Posterior cingulate gyrus (tissue), 11 donors: ENCODE data around the gene ZBP1.

Experiments used
- DNase-seq, 10 donors: peaks; one replicate each; pipeline versions ENCODE4 v3.0.0 to v3.0.0-alpha.2; 2020 to 2021; ENCODE audit warnings: mixed read lengths in 3 of 10
- intact Hi-C: fragments of 100-400 bp; cut with DNase I; formaldehyde crosslinking; loops from one replicate; pipeline ENCODE4 v1.15.1; 2023

The ZBP1 gene, protein sequence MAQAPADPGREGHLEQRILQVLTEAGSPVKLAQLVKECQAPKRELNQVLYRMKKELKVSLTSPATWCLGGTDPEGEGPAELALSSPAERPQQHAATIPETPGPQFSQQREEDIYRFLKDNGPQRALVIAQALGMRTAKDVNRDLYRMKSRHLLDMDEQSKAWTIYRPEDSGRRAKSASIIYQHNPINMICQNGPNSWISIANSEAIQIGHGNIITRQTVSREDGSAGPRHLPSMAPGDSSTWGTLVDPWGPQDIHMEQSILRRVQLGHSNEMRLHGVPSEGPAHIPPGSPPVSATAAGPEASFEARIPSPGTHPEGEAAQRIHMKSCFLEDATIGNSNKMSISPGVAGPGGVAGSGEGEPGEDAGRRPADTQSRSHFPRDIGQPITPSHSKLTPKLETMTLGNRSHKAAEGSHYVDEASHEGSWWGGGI

DNA sequence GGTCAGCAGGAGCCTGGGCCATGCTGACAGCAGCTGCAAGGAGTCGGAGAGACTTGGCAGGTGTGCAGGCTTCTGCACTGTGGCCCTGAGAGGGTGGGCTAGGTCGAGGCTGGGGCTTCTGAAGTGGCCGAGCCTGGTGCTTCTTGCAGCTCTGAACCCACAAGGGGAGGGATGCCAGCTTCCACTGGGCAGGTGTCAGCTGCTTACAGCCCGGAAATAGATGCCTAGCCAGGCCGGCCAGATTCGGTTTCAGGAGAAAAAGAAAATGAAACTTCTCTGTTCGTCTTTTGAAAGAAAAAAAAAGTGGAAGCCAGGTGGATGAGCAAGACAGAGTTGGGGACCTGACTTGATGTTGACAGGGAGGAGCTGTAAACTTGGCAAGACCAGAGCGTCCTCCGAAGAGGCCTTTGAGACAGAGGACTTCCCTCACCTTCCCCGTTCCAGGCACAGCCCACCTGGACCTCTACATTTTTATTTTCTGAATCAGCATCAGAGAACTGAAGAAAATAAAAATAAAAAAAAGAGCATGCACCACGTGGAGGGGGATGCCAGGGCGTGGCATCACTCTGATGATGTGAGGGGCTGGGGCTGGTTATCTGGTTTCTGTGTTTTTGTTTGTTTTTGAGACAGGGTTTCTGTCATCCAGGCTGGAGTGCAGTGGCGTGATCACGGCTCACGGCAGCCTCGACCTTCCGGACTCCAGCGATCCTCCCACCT lies at the start of gene ZBP1:
ZBP1 (minus strand) TSS at position 153 of the 717 bp plus-strand sequence; CDS start at position 22, 131 bp downstream.
- intact Hi-C loops, result no loop called here
- DNase-seq, result peak in 2 of 10 donors; percentile 72 to 82

DNA sequence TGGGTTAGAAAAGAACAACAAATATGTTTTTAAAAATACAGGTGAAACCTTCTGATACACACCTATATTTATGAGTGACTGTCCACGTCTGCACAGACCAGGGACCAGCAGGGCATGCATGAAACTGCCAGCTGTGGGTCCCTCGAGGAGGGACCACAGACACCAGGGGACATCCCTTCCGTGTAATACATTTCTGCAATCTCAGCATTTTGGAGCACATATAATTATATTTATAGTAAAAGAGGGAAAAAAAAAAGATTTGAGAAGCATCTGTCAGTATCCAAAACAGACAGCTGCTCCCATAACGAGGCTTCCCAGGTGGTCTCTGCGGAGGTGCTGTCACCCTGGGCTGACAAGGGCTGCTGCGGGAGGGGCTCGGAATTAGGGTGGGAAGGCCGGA lies 49.4 kb upstream of the ZBP1 start:
- intact Hi-C loops, result no loop called here
- no peak for DNase-seq

DNA sequence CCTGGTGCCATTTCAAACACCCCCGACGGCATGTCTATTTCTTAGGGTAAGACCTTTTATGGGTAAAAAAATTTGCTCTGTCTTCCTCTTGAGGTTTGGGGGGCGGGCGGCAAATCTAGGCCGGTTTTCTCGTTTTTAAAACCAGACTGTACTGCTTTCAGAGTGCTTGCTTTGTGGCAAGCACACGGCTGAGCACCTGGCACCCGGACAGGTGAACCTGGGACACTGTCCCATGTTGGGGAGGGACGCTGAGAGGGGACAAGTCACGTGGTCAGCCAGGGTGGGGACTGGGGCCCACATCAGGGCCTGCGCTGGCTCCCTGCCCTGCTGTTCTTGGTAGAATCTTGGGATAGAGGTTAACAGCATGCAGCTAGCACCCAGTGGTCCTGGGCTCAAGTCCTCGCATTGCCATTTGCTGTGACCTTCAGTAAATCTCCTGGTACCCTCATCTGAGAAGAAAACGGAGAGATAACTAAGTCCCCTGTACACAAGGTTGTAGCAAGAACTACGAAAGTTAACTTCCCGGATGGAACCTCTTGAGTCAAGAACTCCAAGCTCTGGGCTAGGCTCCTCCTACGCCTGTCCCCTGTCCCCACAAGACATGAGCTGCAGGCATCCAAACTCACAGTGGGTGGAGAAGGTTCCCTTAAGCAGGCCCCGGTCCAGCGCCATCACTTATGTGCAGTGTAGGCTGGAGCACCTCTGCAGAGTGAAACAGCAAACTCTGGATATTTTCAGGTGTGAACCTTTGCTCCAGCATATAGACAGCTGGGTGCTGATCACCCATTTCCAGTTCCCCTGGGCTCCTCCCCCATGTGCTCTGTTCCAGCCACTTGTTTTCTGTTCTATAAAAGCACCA lies 47.9 kb upstream of the ZBP1 start:
- DNase-seq, result peak in 2 of 10 donors; percentile 43 to 62
- intact Hi-C loops, result no loop called here

DNA sequence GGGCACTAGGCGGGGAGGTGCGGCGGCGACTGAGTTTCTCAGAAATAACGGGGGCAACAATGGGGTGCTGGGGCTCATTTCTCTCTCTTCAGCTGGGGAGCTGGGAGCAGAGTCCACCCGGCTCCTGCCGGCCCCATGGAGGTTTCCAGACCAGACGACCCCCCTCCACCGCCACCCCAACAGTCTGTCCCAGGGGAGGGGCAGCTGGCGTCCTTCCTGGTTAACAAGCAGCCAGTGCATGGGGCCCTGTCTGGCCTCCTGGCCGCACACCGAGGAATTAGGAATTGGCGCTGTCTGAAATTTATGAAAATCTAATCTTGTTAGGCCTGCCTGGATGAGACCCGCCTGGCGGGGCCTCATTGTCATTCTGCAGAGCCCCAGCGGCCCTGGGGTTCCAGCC lies 47.2 kb upstream of the ZBP1 start:
- intact Hi-C loops, result no loop called here
- DNase-seq, result peak in 3 of 10 donors; percentile 51 to 76 (median 68)

DNA sequence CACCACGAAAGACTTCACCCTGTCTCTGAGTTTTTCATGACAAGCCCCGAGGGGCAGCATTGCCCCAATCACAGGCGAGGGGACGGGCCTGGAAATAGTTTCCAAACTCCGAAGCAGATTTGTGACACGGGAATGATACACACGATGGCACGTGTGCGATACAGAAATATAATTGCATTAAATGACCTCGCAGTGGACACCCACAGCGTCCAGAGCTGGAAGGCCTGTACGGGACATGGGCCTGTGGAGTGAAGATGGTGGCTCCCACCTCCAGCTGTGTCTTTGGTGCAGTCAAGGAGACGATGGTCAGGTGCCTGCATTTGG lies 46.6 kb upstream of the ZBP1 start:
- intact Hi-C loops, result no loop called here
- peak in 3 of 10 donors; percentile 10 to 50 (median 31) for DNase-seq

DNA sequence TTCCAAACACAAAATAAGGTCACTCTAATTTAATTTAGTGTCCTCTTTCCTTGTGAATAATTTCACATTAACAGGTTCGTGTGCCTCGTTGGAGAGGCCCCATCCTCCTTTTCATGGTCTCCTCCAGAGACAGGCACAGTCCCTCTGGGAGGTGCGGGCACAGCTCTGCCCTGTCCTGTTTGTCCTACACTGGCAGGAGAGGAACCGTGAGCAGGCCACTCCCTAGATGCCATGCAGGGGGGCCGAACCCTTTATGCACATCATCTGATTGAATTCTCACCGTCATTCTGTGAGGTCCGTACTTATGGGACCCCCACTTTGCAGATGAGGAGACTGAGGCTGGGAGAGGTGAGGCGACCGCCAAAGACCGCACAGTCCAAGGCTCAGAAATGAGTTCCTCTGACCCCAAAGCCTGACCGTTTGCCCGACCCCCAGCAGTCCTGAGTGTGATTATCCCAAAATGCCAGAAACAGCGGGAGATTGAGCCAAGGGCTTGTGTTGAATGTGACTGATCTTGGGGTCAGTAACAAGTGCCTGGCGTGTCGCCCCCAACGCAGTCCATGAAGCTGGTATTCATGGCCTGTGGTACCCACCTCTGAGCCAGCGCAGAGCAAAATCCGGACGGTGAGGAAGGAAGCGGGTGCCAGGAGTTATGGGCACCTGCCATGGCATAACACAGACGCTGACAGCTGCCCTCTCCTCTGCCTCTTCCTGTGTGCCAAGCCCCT lies 46.0 kb upstream of the ZBP1 start:
- DNase-seq, result peak in 4 of 10 donors; percentile 22 to 64 (median 44)
- intact Hi-C loops, result no loop called here

DNA sequence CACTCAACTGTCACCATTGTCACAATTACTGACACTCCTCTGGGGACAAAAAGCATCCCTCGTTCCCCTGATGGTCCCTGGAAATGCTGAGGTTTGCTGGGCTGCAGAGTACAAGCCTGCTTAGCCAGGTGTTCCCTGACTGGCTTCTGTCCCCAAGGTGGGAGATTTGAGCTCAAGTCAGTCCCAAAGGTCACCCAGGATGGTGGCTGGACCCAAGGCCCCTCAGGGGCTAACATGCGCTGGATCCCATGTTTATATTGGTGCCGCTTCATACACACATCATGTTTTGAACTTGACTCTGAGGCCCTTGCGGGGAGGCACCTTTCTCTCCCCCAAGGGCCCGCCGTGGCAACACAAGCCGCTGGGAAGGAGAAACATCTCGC lies 45.4 kb upstream of the ZBP1 start:
- intact Hi-C loops, result no loop called here
- peak in 3 of 10 donors; percentile 26 to 49 (median 40) for DNase-seq

DNA sequence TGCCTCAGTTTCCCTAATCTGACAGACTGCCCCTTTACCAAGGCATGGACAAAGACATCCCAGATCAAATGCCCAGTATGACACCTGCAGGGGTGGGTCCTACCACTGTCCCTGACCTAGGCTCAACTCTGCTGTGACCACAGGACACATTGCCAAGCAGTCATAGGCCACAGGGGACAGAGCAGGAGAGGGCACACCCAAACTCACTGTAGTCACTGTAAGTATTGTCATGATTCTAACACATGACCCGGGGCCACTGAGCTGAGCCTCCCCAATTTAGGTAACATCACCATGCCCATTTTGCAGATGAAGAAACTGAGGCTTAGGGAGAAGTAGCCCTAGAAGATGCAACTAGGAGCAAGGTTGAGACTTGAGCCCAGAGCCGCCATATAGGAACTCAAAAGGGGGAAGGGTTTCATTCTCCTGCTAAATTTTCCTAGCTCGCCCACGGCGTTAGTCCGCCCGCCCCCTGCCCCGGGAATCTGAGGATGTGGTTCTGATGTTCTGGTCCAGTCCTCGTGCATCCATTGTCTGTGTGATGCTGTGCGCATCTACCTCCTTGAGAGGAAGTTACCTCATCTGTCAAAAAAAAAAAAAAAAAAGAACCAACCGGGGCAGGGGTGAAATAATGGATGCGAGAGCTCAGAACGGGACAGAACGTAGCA lies 44.8 kb upstream of the ZBP1 start:
- intact Hi-C loops, result no loop called here
- DNase-seq, result peak in 5 of 10 donors; percentile 1 to 56 (median 15)

DNA sequence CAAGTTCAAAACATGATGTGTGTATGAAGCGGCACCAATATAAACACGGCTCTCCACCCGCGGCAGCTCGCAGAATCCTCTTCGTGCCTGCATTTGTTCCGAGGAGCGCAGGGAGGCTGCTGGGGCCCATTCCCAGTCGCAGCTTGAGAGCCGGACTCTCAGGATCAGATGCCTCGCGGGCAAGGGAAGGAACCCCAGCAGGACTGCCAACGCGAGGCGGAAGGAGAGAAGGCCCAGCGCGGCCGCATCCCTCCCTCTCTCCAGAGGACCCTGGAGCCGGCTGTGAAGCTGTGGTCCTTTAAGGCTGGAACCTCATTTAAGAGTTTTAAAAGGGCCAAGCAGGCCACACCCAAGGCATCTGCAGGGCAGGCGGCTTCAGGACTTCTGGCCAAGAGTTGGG lies 44.2 kb upstream of the ZBP1 start:
- peak in 6 of 10 donors; percentile 2 to 81 (median 24) for DNase-seq
- intact Hi-C loops, result no loop called here

DNA sequence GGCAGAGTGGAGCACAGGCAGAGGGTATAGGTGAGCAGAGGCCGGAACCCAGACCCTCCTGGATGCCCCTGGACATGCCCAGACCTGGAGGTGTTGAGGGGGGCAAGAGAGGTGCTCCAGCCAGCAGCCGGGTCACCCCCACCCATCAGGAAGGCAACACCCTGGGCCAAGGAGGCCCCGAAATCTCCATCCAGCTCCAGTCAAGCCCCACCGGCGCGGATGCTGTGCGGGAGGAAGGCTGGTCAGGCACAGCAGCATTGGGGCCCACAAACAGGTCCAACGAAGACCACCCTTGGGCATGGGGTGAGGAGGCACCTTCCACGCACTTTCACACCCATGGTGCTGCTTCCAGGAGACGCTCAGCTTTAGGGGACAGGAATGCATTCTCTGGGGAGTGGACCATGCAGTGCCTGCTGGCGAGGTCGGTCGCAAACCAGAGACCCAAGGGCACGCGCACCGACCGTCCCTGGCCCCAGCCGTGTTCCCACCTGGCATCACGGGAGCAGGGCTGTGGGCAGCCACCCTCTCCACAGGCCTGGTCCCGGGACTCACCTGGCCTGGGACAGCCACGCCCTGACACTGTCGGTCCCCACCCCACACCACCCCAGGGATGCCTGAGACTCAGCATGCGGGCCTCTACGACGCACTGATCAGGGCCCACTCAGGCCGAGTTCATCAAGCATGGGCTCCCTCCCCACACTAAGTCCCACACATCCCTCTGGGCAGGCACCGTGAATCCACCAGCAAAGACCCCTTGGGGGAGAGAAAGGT lies 43.6 kb upstream of the ZBP1 start:
- peak in 6 of 10 donors; percentile 5 to 81 (median 40) for DNase-seq
- intact Hi-C loops, result no loop called here

DNA sequence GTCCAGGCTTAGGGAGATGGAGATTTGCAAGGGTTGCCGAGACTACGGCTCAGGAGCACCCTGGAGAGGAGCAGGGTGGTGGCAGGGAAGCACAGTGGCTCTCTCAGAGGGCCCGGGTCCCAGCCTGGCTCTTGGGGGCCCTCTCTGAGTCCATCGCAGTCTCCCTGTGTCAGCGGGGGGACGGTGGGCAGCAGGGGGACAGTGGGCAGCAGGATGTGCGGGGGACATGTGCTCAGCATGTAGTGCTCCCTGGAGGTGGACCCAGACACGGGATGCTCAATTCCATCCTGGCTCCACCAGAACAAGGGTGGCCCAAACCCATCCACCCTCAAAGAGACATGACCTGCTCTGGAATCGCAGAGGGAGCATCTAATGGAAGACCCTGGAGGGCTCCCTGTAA lies 43.0 kb upstream of the ZBP1 start:
- peak in 2 of 10 donors; percentile 10 to 18 for DNase-seq
- intact Hi-C loops, result no loop called here

DNA sequence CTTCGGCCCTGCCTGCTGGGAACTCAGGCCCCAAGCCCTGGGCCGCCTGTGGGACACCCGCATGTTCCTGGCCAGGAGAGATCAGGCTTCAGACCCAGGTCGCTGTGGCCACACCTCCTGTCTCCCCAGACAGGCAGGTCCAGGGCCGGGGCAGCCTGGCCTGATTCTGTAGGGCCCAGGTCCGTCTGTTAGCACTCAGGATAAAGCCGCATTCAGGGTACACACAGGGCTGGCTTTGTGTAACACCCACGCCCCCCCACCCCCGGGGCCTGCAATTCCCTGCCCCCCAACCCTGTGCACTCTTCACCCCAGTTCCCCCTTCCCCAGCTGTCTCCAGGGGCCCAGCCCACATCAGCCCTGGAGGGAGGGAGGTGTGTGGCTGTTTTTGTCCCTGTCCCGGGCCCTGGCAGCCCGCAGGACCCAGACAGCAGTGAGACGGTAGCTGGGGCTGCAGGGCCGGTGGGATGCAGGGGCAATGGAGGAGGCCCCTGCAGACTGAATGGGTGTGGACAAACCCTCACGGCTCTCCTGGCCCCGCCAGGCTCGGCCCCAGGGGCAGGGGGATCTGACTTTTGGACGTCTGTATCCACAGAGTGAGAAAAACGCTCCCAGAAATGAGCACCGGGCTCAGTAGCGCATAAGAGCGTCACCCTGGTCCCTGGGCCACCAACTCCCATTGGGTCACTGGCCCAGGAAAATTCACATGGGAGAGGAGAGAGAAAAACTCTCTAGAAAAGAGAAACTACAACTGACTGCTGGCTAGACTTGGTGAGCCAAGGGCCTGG lies 42.4 kb upstream of the ZBP1 start:
- DNase-seq, result peak in 8 of 10 donors; percentile 5 to 74 (median 15)

DNA sequence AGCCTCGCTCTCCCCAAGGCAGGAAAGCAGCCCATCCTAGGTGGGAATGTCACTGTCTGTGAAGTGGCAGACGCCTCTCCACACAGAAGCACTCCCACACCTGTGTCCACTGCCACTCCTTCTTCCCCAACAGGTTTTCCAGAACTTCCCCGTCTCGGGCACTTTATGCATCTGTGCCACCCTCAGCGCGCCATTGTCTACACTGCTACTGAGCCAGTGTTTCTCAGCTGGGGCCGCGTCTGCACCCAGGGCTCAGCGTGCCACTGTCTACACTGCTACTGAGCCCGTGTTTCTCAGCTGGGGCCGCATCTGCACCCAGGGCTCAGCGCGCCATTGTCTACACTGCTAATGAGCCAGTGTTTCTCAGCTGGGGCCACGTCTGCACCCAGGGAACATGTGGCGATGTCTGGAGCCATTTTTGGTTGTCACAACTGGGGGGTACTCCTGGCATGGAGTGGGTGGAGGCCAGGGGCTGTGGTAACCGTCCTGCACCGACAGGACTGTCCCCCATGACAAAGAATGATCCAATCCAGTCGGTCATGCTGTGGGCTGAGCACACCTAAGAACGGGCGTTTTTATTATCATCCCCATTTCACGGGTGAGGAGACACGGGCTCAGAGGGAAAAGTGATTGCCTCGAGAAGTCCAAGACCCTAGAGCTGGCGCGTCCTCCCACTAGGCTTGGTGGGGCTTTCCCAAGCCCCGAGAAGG lies 41.7 kb upstream of the ZBP1 start:
- DNase-seq, result peak in 6 of 10 donors; percentile 3 to 45 (median 6)
- intact Hi-C loops, result no loop called here

More for the DNA sequence above, 42.4 kb upstream of the ZBP1 start:
- intact Hi-C loops, result no loop called here

DNA sequence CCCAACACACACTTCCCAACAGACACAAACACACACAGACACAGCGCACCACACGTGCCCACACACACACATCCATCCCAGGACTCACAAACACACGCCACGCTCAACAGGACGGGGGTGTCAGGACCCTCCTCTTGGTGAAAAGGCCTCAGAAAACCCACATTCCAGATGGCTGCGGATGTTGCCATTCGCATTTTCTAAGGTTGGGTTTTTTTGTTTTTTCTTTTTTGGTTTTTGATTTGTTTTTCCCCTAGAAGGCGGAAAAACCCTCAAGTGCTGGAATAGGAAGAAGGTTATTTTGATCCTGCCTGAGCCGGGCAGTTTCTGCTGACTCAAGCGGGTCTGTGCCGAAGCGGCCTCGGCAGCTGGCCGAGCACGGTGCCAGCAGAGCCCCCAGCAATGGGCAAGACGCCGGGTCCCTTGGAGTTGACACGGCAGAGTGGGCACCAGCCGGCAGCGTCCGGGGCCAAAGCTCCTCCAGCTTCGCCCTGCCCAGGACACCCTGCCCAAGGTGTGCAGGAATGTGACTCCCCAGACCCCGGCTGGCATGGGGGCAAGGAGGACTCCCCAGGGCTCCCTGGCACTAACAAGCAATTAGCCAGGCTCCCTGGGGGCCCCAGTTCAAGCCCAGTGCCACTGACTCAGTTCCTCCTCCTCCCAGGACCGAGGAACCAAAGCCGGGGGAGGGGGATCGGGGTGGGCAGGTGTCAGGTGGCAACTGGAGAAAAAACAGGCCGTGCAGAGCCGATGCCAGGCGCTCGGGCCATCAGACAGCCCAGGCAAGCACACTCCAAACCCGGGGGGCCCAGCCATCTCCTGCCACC lies 40.9 kb upstream of the ZBP1 start:
- intact Hi-C loops, result no loop called here
- peak in 9 of 10 donors; percentile 15 to 88 (median 29) for DNase-seq

DNA sequence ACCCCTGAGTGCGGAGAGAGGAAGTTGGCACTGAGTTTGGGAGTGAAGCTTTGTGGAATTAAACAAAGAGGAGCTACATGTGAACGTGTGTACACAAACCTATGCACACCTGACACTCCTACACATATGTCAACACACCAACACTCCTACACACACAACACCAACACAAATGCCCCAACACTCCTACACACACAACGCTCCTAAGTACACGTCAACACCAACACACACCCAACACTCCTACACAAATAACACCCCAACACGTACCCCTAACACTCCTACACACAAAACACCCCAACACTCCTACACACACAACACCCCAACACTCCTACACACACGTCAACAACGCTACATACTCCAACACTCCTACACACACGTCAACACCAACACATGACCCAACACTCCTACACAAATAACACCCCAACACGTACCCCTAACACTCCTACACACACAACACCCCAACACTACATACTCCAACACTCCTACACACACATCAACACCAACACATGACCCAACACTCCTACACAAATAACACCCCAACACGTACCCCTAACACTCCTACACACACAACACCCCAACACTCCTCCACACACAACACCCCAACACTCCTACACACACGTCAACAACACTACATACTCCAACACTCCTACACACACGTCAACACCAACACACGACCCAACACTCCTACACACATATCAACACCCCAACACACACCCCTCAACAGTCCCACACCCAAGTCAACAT lies 40.1 kb upstream of the ZBP1 start:
- intact Hi-C loops, result no loop called here
- DNase-seq, result peak in 1 of 10 donors; percentile 12
